Muscle layer of duodenum (tissue), 2 donors: Measurements from ENCODE around the gene ZNF35.
"Not testable (repeated sequence)": the region's sequence is repeated elsewhere in the genome, so short reads cannot be mapped to it uniquely, and the experiment has no call there.

ENCODE experiments used
- H3K27ac ChIP-seq: one replicate; pipeline ENCODE4 v1.7.0; 2013; ENCODE audit warnings: mild to moderate bottlenecking, low read length
- H3K27me3 ChIP-seq: one replicate; pipeline ENCODE4 v1.7.0; 2013; ENCODE audit warnings: low read depth, mild to moderate bottlenecking, control low read depth, low read length
- H3K36me3 ChIP-seq, 2 donors: one replicate each; pipeline ENCODE4 v1.7.0; 2013; ENCODE audit warnings: low read length in 2 of 2, control low read depth in 1 of 2, mild to moderate bottlenecking in 1 of 2; ENCODE audit not compliant: insufficient read depth in 2 of 2, control insufficient read depth in 1 of 2
- H3K4me1 ChIP-seq, 2 donors: one replicate each; pipeline ENCODE4 v1.7.0; 2013; ENCODE audit warnings: low read length in 2 of 2, mild to moderate bottlenecking in 2 of 2, control low read depth in 1 of 2, moderate library complexity in 1 of 2; ENCODE audit not compliant: insufficient read depth in 2 of 2, control insufficient read depth in 1 of 2
- H3K4me3 ChIP-seq, 2 donors: one replicate each; pipeline ENCODE4 v1.7.0; 2013; ENCODE audit warnings: low read length in 2 of 2, low read depth in 1 of 2, mild to moderate bottlenecking in 1 of 2
- H3K9me3 ChIP-seq, 2 donors: one replicate each; pipeline ENCODE4 v1.7.0; 2013; ENCODE audit warnings: low read length in 2 of 2, control low read depth in 1 of 2, mild to moderate bottlenecking in 1 of 2; ENCODE audit not compliant: control insufficient read depth in 1 of 2
- donor health status: healthy.

ZNF35 gene

DNA sequence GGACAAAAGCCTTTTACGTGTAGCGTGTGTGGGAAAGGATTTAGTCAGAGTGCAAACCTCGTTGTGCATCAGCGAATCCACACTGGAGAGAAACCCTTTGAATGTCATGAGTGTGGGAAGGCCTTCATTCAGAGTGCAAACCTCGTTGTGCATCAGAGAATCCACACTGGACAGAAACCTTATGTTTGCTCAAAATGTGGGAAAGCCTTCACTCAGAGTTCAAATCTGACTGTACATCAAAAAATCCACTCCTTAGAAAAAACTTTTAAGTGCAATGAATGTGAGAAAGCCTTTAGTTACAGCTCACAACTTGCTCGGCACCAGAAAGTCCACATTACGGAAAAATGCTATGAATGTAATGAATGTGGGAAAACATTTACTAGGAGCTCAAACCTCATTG is 10.5 kb downstream of the ZNF35 start:
- H3K27ac ChIP-seq, result no peak overlapping the region
- no peaks in the 10 kb centered on the region for H3K27me3 ChIP-seq
- peaks cover 11 to 37% of the 10 kb centered on the region in 2 donors for H3K9me3 ChIP-seq
- peaks cover 49 to 73% of the 10 kb centered on the region in 2 donors for H3K36me3 ChIP-seq
- H3K4me3 ChIP-seq, result peak overlapping the region in 1 of 2 donors; percentile 4
- H3K4me1 ChIP-seq, result no peaks in the 10 kb centered on the region

DNA sequence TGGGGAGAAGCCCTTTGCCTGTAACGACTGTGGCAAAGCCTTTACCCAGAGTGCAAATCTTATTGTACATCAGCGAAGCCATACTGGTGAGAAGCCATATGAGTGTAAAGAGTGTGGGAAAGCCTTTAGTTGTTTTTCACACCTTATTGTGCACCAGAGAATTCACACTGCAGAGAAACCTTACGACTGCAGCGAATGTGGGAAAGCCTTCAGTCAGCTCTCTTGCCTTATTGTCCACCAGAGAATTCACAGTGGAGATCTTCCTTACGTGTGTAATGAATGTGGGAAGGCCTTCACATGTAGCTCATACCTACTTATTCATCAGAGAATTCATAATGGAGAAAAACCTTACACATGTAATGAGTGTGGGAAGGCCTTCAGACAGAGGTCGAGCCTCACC is 10.9 kb downstream of the ZNF35 start:
- H3K27ac ChIP-seq, result no peak overlapping the region
- peaks cover 45 to 69% of the 10 kb centered on the region in 2 donors for H3K36me3 ChIP-seq
- H3K4me1 ChIP-seq, result no peaks in the 10 kb centered on the region
- H3K4me3 ChIP-seq, result peak overlapping the region in 1 of 2 donors; percentile 4
- H3K9me3 ChIP-seq, result peaks cover 11 to 37% of the 10 kb centered on the region in 2 donors
- no peaks in the 10 kb centered on the region for H3K27me3 ChIP-seq

DNA sequence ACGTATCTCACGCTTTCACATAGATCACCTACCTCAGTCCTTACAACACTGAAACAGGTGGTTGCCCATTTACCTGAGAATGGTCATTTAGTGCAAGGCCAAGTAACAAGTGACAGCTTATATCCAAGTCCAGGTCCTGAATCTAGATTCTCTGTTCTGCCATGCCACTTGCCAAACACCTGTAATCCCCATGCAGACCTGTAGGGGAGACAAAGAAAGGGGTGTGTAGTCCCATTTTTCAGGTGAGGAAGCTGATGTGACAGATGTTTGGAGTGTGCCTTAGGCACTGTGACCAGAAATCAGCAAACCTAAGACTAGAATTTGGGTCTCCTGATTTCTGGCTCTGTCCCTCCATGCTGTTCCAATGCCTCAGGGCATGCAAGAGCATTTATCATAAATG is 12.7 kb downstream of the ZNF35 start:
- Histone ChIP-seq H3K27me3 (no peaks in the 10 kb centered on the region), H3K36me3 (peaks cover 42 to 58% of the 10 kb centered on the region in 2 donors), H3K4me1 (no peaks in the 10 kb centered on the region), H3K27ac (no peak overlapping the region), H3K4me3 (no peak overlapping the region), H3K9me3 (peaks cover 11 to 37% of the 10 kb centered on the region in 2 donors)

DNA sequence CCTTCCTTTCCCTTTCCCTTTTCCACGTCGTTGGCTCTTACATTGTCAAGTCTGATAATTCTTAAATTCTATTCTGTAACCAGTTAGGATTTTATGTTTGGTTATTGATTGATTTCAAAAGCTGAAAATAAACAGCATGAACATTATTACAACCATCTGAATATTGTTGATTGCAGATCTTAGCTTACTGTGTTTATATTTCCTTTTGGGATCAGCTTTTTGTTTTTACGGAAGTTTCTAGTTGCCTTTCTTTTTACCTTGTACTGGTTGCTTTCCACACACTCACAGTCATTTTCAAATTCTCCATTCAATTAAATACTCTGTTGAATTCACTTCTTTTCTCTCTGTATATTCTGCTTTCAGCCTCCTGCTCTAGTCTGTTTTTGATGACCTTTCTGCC is 16.6 kb downstream of the ZNF35 start:
- no peak overlapping the region for H3K4me3 ChIP-seq
- H3K36me3 ChIP-seq, result peaks cover 12 to 20% of the 10 kb centered on the region in 2 donors
- H3K27ac ChIP-seq, result no peak overlapping the region
- peaks cover 0 to 10% of the 10 kb centered on the region in 2 donors for H3K9me3 ChIP-seq
- no peaks in the 10 kb centered on the region for H3K27me3 ChIP-seq
- no peaks in the 10 kb centered on the region for H3K4me1 ChIP-seq

DNA sequence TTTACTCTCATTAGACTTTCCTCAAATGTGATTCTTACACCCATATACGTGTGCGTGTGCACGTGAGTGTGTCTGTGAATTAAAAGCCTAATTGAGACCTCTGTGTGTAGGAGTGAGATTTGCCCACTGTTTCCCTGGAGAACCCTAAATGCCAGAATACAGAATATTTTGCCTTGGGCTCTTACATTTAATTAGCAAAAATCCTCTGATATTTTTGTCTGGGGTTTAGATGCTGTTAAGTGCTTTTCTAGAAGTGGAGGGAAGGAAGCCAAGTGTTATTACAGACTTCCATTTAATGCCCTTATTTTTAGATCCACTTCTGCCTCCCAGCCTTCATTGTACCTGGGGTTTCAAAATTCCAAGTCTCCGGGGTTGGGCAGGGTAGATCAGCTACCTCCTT is 17.8 kb downstream of the ZNF35 start:
- H3K36me3 ChIP-seq, result peaks cover 1 to 8% of the 10 kb centered on the region in 2 donors
- H3K4me3 ChIP-seq, result no peak overlapping the region
- H3K4me1 ChIP-seq, result no peaks in the 10 kb centered on the region
- no peak overlapping the region for H3K27ac ChIP-seq
- H3K9me3 ChIP-seq, result peaks cover 0 to 2% of the 10 kb centered on the region in 2 donors
- H3K27me3 ChIP-seq, result no peaks in the 10 kb centered on the region

DNA sequence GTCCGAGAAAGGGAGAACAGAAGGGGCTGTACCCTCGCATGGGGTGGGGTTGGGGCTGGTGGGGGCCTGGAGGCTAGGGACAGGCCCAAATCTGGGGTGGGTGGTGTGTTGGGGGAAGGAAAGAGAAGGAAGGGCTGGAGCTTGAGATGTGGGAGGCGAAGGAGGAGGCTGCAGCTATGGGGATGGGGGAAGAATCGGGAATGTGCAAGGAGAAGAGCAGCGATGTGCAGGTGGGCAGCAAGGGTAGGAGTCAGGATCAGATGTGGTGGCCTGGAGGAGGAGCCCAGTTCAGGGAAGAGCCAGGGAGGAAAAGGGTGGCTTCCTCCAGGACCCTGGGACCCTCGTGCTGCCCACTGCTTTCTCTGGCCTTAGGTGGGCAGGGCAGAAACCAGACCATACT is 21.2 kb downstream of the ZNF35 start:
- no peaks in the 10 kb centered on the region for H3K9me3 ChIP-seq
- H3K36me3 ChIP-seq, result no peaks in the 10 kb centered on the region
- no peak overlapping the region for H3K4me3 ChIP-seq
- no peak overlapping the region for H3K27ac ChIP-seq
- H3K27me3 ChIP-seq, result no peaks in the 10 kb centered on the region
- no peaks in the 10 kb centered on the region for H3K4me1 ChIP-seq

DNA sequence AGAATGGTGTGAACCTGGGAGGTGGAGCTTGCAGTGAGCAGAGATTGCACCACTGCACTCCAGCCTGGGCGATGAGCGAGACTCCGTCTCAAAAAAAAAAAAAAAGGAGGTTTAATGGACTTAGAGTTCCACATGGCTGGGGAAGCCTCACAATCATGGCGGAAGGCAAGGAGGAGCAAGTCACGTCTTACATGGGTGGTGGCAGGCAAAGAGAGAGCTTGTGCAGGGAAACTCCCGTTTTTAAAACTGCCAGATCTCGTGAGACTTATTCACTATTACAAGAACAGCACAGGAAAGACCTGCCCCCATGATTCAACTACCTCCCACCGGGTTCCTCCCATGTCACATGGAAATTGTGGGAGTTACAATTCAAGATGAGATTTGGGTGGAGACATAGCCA is 24.9 kb downstream of the ZNF35 start:
- H3K4me1 ChIP-seq, H3K36me3 ChIP-seq, H3K9me3 ChIP-seq, H3K4me3 ChIP-seq, H3K27ac ChIP-seq, H3K27me3 ChIP-seq: not testable (repeated sequence)

DNA sequence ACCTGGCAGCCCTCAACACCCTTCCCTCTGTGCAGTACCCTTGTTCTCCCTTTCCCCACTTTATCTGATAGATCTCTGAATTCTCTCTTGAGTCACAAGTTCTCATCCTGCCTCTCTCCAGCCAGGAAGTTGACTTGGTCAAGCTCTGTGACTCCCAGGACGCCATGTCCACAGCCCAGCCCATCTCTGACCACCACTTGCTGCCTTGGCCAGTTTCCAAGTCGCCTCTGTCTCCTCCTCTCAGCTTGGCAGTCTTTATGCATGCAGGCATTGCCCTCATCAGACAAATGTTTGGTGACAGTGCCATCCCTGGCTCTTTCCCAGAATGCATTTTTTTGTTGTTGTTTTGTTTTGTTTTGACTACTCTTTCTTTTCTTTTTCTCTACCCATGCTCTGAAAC is 25.7 kb downstream of the ZNF35 start:
- no peak overlapping the region for H3K27ac ChIP-seq
- H3K27me3 ChIP-seq, result no peaks in the 10 kb centered on the region
- no peaks in the 10 kb centered on the region for H3K4me1 ChIP-seq
- no peaks in the 10 kb centered on the region for H3K9me3 ChIP-seq
- H3K4me3 ChIP-seq, result no peak overlapping the region
- H3K36me3 ChIP-seq, result no peaks in the 10 kb centered on the region

DNA sequence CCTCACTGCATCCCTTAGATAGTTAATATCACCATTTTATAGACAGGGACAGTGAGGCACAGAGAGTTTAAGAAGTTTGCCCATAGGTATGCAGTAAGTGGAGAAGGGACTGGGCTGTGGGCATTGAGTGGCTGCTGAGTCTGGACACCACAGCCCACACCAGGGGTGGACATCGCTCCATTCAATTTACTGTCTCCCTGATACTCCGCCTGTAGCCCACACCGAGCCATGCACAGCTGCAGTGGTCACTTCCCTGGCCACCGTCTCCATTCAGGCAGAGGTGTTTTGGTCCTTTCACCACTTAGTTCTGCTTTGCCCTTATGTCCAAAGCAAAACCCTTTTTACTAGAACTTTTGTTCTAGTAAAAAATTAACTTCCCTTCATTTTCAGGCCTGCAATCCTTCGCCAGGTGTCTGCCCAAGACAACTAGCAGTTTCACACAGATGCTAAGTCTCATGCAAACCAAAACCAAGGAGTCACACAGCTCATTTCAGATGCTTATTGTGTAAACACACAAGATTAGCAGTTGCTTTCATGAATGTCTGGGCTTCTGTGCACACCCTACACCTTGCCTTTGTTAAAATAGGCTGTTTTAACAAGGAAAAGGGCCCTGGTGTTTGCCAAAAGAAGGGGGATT is 30.1 kb downstream of the ZNF35 start:
- Histone ChIP-seq H3K4me3 (no peak overlapping the region), H3K9me3 (peaks cover 0 to 20% of the 10 kb centered on the region in 2 donors), H3K36me3 (peaks cover 0 to 18% of the 10 kb centered on the region in 2 donors), H3K27me3 (no peaks in the 10 kb centered on the region), H3K4me1 (no peaks in the 10 kb centered on the region), H3K27ac (no peak overlapping the region)

DNA sequence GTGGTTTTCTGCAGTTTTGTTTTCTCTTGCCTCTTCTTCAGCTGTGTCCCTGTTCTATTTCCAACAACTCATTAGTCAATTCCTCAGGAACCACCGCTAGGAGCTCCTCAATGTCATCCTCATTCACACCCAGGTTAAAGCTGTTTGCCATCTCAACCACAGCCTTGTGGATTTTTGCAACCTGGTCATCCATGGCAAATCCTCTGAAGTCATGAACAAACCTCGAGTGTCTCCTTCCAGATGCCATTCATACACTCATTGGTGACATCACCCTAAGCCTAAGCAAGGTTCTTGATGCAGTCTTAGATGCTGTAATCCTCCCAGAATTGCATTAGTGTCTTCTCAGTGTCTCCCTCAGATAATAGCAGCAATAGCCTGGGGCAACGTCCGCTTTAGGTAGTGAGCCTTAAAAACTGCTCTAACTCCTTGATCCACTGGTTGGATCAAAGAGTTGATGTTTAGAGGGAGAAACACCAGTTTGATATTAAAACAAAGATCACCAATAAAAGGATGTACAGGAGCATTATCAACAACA is 32.5 kb downstream of the ZNF35 start:
- Histone ChIP-seq H3K36me3 (peaks cover 0 to 18% of the 10 kb centered on the region in 2 donors), H3K9me3 (peaks cover 0 to 29% of the 10 kb centered on the region in 2 donors), H3K27ac (no peak overlapping the region), H3K4me1 (peaks cover 0 to 10% of the 10 kb centered on the region in 2 donors), H3K4me3 (no peak overlapping the region), H3K27me3 (no peaks in the 10 kb centered on the region)

DNA sequence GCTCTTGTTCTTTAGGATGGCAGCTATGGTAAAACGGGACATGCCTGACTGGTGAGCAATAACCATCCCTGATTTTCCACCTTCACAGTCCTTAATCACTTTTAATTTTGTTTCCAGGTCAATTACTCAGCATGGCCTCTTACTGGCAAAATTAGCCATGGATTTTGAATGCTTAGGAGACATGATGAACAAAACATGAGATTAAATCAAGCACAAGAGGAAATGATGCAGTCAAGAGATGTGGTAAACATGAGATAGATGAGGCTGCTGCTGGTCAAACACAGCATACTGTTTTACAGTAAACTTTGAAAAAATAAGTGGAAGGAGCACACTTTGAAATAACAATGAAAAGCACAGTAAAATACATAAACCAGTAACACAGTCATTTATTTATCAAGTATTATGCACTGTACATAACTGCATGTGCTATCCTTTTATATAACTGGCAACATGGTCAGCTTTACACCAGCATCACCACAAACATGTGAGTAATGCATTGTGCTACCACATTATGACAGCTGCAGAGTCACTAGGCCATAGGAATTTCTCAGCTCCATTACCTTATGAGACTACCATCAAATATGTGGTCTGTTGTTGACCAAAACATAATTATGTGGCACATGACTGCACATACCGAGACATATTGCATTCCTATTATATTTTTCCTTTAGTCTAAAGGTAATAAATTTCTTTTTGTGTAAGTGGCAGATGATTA is 33.8 kb downstream of the ZNF35 start:
- H3K27me3 ChIP-seq, result no peaks in the 10 kb centered on the region
- peaks cover 0 to 29% of the 10 kb centered on the region in 2 donors for H3K9me3 ChIP-seq
- peaks cover 0 to 11% of the 10 kb centered on the region in 2 donors for H3K4me1 ChIP-seq
- H3K27ac ChIP-seq, result no peak overlapping the region
- H3K4me3 ChIP-seq, result no peak overlapping the region
- H3K36me3 ChIP-seq, result peaks cover 0 to 18% of the 10 kb centered on the region in 2 donors
